ENCODE results near the gene OSBPL5.

OSBPL5 gene

GRCh38 chr11:3133261-3134217 is 31.6 kb downstream of the OSBPL5 start:
- peak in 1 of 5 donors; percentile 8 for DNase-seq

GRCh38 chr11:3132831-3133260 is 32.3 kb downstream of the OSBPL5 start:
- no peak for DNase-seq

GRCh38 chr11:3132271-3132781 is 32.8 kb downstream of the OSBPL5 start:
- DNase-seq = no peak

GRCh38 chr11:3131330-3131941 is 33.7 kb downstream of the OSBPL5 start:
- DNase-seq = no peak

- no peak for DNase-seq
Observed at GRCh38 chr11:3130269-3131071, 34.6 kb downstream of the OSBPL5 start.

- DNase-seq = no peak
Observed at GRCh38 chr11:3129591-3130268, 35.4 kb downstream of the OSBPL5 start.

- DNase-seq = no peak
Observed at GRCh38 chr11:3129181-3129590, 35.9 kb downstream of the OSBPL5 start.

- no peak for DNase-seq
Observed at GRCh38 chr11:3128356-3129180, 36.5 kb downstream of the OSBPL5 start.

GRCh38 chr11:3127706-3128355 is 37.3 kb downstream of the OSBPL5 start:
- no peak for DNase-seq

GRCh38 chr11:3126901-3127691 is 38.0 kb downstream of the OSBPL5 start:
- DNase-seq = no peak

- no peak for DNase-seq
Observed at GRCh38 chr11:3126207-3126865, 38.8 kb downstream of the OSBPL5 start.

- no peak for DNase-seq
Observed at GRCh38 chr11:3124821-3125220, 40.3 kb downstream of the OSBPL5 start.

- DNase-seq = peak in 1 of 5 donors; percentile 3
Observed at GRCh38 chr11:3123761-3124733, 41.1 kb downstream of the OSBPL5 start.

- DNase-seq = peak in 1 of 5 donors; percentile 2
Observed at GRCh38 chr11:3123305-3123704, 41.8 kb downstream of the OSBPL5 start.

- peak in 1 of 5 donors; percentile 2 for DNase-seq
Observed at GRCh38 chr11:3122775-3123201, 42.3 kb downstream of the OSBPL5 start.

GRCh38 chr11:3121931-3122774 is 43.0 kb downstream of the OSBPL5 start:
- peak in 1 of 5 donors; percentile 4 for DNase-seq

GRCh38 chr11:3121416-3121815 is 43.7 kb downstream of the OSBPL5 start:
- no peak for DNase-seq

All from T-helper 1 cell (primary cell).